ENCODE measurements around the gene PDLIM5.

DNA sequence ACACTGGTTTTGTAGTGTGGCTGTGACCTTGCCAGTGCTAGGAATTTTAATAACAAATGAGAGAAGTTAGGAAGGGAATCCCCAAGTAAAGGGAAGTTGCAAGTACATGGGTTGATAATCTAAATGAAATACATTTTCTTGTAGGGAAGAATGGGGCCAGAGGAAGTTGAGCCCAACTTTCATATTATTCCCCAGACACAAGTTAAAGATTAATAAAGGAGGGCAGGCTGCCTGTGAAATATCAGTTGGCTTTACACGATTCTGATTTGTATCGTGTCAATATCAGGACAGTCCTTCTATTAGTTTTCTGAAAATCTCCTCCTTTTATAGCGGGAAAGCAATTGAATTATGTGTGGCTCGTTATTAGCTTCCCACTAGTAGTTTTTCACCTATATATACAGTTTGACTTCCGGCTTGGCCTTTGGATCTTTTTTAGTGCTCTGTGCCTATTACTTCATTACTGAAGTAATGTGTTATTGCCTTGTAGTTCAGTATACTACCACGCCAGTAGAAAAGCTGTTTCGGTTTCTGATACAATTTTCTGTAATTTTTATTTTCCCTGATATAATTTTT lies 1.7 kb downstream of the PDLIM5 start:
- no peak for TF ChIP-seq CTCF (IDR thresholded peaks at IDR 0.05)
- TF ChIP-seq POLR2AphosphoS5 (IDR thresholded peaks at IDR 0.05), result no peak
- no peak for TF ChIP-seq POLR2A (IDR thresholded peaks at IDR 0.05)

All from prostate gland (tissue), 2 donors.